ENCODE results near the gene FSCN2.
"Not testable (repeated sequence)": the region's sequence is repeated elsewhere in the genome, so short reads cannot be mapped to it uniquely, and the experiment has no call there.

Gene FSCN2

GRCh38 chr17:81528384-81528650 lies 140 bp downstream of the FSCN2 start:
- no peak for DNase-seq (ENCODE audit: low read depth in 2 of 2)

GRCh38 chr17:81528651-81529436 lies 667 bp downstream of the FSCN2 start:
- DNase-seq (ENCODE audit: low read depth in 2 of 2), result no peak

- DNase-seq (ENCODE audit: low read depth in 2 of 2), result no peak
Observed at GRCh38 chr17:81529437-81529803, 1.2 kb downstream of the FSCN2 start.

- DNase-seq (ENCODE audit: low read depth in 2 of 2), result not testable (repeated sequence)
Observed at GRCh38 chr17:81531013-81531412, 2.8 kb downstream of the FSCN2 start.

- not testable (repeated sequence) for DNase-seq (ENCODE audit: low read depth in 2 of 2)
Observed at GRCh38 chr17:81531998-81532404, 3.8 kb downstream of the FSCN2 start.

- DNase-seq (ENCODE audit: low read depth in 2 of 2), result no peak
Observed at GRCh38 chr17:81532490-81533287, 4.5 kb downstream of the FSCN2 start.

- no peak for DNase-seq (ENCODE audit: low read depth in 2 of 2)
Observed at GRCh38 chr17:81533339-81534141, 5.4 kb downstream of the FSCN2 start.

GRCh38 chr17:81534157-81535006 lies 6.2 kb downstream of the FSCN2 start:
- DNase-seq (ENCODE audit: low read depth in 2 of 2), result no peak

GRCh38 chr17:81535007-81535328 lies 6.8 kb downstream of the FSCN2 start:
- DNase-seq (ENCODE audit: low read depth in 2 of 2), result no peak

- no peak for DNase-seq (ENCODE audit: low read depth in 2 of 2)
Observed at GRCh38 chr17:81535480-81536298, 7.5 kb downstream of the FSCN2 start.

GRCh38 chr17:81536299-81537290 lies 8.4 kb downstream of the FSCN2 start:
- no peak for DNase-seq (ENCODE audit: low read depth in 2 of 2)

GRCh38 chr17:81537343-81537855 lies 9.2 kb downstream of the FSCN2 start:
- no peak for DNase-seq (ENCODE audit: low read depth in 2 of 2)

GRCh38 chr17:81537856-81538555 lies 9.8 kb downstream of the FSCN2 start:
- DNase-seq (ENCODE audit: low read depth in 2 of 2), result no peak

- DNase-seq (ENCODE audit: low read depth in 2 of 2), result no peak
Observed at GRCh38 chr17:81538651-81539570, 10.7 kb downstream of the FSCN2 start.

- no peak for DNase-seq (ENCODE audit: low read depth in 2 of 2)
Observed at GRCh38 chr17:81539571-81539900, 11.4 kb downstream of the FSCN2 start.

GRCh38 chr17:81539961-81540675 lies 11.9 kb downstream of the FSCN2 start:
- no peak for DNase-seq (ENCODE audit: low read depth in 2 of 2)

GRCh38 chr17:81540676-81541027 lies 12.5 kb downstream of the FSCN2 start:
- DNase-seq (ENCODE audit: low read depth in 2 of 2), result no peak

All from stimulated activated CD8-positive, alpha-beta memory T cell treated with anti-CD3 and anti-CD28 coated beads, Interleukin-15, amount 100 ng/mL, for 48 hours (primary cell).